Right lobe of liver (tissue), 4 donors: ENCODE measurements around the gene VAV2.

Experiments used
- POLR2A ChIP-seq: fragments of 450-650 bp; IDR thresholded peaks from one replicate; pipeline ENCODE4 v1.6.1; 2017; ENCODE audit warnings: antibody characterized with exemption, mild to moderate bottlenecking
- TF ChIP-seq, protein P1 (sequence below), 4 donors: fragments of 200-600 bp in 3 of 4; fragments of 450-650 bp in 1 of 4; IDR thresholded peaks; one replicate each; pipeline versions ENCODE4 v1.5.1 to v1.8.0; 2016 to 2022; ENCODE audit warnings: antibody characterized with exemption in 4 of 4, mild to moderate bottlenecking in 2 of 4
- donor health status: DM: no; HTN: no; CAD: no.
- donor health status: DM: no; HTN: no; CAD: no.
- donor health status: DM: no; HTN: yes; CAD: no.

DNA sequence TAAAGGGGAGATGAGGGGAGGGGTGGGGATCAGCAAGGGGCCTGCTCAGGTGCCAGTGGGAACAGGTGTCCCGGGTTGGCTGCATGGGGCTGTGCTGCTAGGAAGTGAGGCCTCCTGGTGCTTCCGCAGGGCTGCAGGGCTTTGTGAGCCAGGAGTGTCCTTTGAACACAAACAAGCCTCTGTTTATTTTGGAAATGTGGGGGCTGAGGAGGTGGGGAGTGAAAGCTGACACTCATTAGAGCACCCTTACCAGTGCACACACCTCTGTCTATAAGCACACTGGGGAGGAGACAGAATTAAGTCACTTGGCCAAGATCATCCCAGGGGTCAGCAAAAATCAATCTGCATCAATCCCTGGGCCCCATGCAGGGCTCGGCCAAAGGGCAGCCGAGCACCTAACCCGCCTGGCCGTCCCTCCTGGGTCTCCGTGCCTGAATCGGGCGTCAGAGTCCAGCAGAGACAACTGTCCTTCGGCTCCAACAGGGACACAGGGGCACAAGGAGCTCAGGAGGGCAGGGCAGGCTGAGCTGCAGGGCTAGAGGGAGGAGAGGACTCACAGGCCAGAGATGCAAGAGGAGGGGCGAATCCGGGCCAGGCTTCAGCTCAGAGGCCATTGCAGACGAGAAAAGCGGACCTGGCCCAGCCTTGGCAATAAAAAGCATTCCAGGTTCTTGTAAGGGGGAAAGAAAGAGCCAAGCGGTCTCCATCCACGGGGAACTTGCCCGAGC lies 99.8 kb downstream of the VAV2 start:
- peak; percentile 62 for TF ChIP-seq POLR2A
- TF ChIP-seq, protein P1, sequence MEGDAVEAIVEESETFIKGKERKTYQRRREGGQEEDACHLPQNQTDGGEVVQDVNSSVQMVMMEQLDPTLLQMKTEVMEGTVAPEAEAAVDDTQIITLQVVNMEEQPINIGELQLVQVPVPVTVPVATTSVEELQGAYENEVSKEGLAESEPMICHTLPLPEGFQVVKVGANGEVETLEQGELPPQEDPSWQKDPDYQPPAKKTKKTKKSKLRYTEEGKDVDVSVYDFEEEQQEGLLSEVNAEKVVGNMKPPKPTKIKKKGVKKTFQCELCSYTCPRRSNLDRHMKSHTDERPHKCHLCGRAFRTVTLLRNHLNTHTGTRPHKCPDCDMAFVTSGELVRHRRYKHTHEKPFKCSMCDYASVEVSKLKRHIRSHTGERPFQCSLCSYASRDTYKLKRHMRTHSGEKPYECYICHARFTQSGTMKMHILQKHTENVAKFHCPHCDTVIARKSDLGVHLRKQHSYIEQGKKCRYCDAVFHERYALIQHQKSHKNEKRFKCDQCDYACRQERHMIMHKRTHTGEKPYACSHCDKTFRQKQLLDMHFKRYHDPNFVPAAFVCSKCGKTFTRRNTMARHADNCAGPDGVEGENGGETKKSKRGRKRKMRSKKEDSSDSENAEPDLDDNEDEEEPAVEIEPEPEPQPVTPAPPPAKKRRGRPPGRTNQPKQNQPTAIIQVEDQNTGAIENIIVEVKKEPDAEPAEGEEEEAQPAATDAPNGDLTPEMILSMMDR (IDR thresholded peaks at IDR 0.05), result no peak
